Fibroblast of mammary gland (primary cell): ENCODE data around the gene RAB3IP.
A peak's percentile ranks its signal among the peaks of the same experiment; 100 is the strongest.

ENCODE experiments used
- DNase-seq: peaks from one replicate; pipeline ENCODE4 v3.0.0-alpha.2; 2010; ENCODE audit warnings: low read depth
- H3K4me3 ChIP-seq: 2 replicates; pipeline ENCODE4 v1.5.1; 2011; ENCODE audit warnings: low read depth, mild to moderate bottlenecking, low read length, moderate library complexity; ENCODE audit not compliant: control insufficient read depth
- TF ChIP-seq, protein P1 (sequence below): conservative IDR thresholded peaks from 2 replicates; pipeline ENCODE4 v1.5.1; 2011; ENCODE audit warnings: low read depth, low read length, inconsistent platforms; ENCODE audit not compliant: control insufficient read depth, insufficient read depth

RAB3IP gene

DNA sequence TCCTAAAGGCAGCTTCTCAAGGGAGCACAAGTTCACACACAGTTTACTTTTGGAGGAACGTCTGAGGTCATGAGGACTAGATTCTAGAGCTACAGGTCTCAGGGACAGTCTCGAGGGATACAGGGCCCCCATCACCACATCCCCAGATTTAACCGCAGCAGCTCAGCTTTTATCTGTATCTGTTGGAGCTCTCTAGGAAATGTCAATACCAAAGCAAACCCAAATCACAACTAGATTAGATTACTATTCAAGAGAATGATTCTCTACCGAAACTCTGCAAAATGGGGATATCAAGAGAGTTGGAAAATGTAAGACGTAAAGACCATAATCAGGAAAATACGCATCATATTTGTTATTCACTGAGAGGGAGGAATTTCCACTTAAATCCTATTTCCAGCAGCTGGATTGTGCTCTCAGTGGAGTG, 82.4 kb downstream of the RAB3IP start:
- TF ChIP-seq, protein P1, sequence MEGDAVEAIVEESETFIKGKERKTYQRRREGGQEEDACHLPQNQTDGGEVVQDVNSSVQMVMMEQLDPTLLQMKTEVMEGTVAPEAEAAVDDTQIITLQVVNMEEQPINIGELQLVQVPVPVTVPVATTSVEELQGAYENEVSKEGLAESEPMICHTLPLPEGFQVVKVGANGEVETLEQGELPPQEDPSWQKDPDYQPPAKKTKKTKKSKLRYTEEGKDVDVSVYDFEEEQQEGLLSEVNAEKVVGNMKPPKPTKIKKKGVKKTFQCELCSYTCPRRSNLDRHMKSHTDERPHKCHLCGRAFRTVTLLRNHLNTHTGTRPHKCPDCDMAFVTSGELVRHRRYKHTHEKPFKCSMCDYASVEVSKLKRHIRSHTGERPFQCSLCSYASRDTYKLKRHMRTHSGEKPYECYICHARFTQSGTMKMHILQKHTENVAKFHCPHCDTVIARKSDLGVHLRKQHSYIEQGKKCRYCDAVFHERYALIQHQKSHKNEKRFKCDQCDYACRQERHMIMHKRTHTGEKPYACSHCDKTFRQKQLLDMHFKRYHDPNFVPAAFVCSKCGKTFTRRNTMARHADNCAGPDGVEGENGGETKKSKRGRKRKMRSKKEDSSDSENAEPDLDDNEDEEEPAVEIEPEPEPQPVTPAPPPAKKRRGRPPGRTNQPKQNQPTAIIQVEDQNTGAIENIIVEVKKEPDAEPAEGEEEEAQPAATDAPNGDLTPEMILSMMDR = no peak
- H3K4me3 ChIP-seq = no peak overlapping the region
- no peak for DNase-seq

DNA sequence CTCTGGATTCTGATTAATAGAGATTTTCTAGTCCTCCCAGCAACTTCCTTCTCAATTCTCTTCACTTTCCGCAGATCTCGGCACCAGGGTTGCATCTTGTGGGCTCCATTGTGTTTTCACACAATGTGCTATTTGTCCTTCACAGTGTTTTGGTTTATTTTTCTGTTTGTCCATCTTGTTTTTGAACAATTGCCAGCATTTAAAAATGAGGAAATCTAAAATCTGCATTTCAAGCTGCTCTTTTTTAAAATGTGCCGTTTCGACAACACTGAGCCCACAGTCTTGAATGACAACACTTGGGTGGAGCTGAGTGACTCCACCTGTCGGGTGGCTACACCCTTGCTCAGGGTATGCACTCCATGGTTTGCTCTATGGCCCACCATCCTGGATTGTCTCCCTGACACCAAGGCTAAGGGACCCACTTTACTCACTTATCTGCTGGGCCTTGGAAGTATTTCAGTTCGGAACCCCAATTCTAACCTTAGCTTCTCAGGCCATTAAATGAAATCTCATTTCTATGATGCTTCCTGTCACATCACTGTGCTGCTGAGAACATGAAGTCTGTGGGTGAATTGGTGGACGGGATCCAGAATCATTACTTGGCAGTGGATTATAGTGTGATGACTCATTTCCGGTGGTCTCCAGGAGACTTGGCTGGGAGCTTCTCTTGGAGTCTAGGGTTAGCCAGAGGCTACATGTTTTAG, 82.9 kb downstream of the RAB3IP start:
- peak; percentile 78 for DNase-seq
- TF ChIP-seq, protein P1 = no peak
- no peak overlapping the region for H3K4me3 ChIP-seq

DNA sequence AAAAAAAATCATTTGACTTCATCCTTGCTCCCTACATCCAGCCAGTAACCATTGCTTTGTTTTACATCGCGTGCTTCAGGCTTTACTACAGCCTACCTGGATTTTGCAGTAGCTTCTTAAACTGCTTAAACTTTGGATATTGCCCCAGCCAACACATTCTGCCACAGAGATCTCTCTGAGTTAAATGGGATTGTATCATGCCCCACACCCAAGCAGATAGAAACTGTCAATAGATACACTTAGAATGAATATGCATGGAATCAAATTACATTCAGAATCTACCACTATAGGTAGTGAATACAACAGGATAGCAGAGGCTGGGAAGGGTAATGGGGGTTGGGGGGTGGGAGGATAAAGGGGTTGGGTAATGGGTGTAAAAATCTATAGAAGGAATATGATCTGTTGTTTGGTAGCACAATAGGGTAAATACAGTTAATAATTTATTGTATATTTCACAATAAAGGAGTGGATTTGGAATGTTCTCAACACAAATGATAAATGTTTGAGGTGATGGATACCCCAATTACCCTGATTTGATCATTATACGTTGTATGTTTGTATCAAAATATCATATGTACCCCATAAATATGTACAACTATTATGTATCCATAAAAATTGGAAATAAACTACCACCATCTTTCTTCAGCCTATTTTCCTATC, 83.7 kb downstream of the RAB3IP start:
- TF ChIP-seq, protein P1 = no peak
- no peak overlapping the region for H3K4me3 ChIP-seq
- DNase-seq = no peak

DNA sequence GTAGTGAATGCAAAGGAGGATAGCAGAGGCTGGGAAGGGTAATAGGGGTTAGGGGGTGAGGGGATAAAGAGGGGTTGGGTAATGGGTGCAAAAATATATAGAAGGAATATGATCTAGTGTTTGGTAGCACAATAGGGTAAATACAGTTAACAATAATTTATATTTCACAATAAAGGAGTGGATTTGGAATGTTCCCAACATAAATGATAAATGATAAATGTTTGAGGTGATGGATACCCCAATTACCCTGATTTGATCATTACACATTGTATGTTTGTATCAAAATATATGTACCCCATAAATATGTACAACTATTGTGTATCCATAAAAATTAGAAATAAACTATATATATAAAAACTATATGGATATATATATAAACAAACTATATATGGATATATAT, 85.4 kb downstream of the RAB3IP start:
- no peak for DNase-seq
- TF ChIP-seq, protein P1 = no peak
- no peak overlapping the region for H3K4me3 ChIP-seq

DNA sequence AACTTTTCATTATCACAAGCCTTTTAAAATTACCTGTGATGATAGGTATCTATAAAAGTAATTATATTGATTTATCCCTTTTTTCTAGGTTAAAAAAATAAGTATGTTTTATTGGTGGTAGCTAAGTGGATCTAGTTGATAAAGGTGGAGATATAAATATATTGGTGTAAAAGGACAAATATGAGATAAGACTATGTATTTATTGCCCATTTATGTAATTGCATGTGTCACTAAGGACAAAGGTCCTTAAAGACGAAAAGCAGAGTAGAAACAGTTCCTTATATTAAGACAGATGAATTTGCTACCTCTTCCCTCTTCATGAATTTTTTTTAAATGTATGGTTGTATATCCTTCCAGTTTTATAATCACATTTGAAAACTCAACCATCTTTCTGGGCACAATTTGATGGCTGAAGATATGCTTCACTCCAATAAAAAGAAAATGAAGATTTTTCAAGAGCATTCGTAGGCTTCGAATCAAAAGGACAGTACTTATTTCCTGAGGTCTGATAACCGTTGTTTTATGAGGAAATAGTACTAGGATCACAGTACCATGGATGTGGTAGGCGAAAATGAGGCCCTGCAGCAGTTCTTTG, 86.4 kb downstream of the RAB3IP start, which contains the start of gene MYRFL:
Gene MYRFL (plus strand): TSS at position 262 of the 595 bp plus-strand sequence. CDS start 291 bp downstream, at position 553.
- DNase-seq = no peak
- TF ChIP-seq, protein P1 = no peak
- no peak within 1 kb of the TSS for H3K4me3 ChIP-seq

DNA sequence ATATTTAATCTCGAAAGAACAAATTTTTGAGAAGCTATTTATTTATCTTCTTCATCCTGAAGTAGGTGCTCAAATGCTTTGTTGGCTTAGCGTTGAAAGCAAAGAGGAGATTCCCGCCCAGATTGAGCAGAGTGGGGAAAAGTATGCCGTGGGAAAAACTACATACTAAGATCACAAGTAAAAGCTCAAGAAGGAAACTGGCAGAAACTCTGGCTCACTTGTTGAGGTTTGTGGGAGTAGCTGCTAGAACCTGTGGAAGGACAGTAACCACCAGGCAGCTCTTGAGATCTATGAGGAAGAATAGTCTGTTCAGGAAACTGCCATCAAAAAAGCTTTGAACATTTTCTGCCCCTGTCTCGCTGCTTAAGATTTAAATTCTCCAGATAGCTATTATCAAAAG, 90.2 kb downstream of the RAB3IP start:
- DNase-seq = no peak
- TF ChIP-seq, protein P1 = no peak
- no peak overlapping the region for H3K4me3 ChIP-seq
